IgD-negative memory B cell (primary cell): ENCODE results near the gene SULT1A1. TPM values are rescaled to one million over a fixed set of nuclear protein-coding genes. Genes with fewer than 3 reads are reported as not detected.
"Not testable (repeated sequence)": the region's sequence is repeated elsewhere in the genome, so short reads cannot be mapped to it uniquely, and the experiment has no call there.

Experiments used
- H3K27ac Mint-ChIP-seq, 3 donors: one replicate each; pipeline ENCODE4 v1.8.0; 2020 to 2022; ENCODE audit warnings: mild to moderate bottlenecking in 3 of 3, mixed read lengths in 3 of 3, moderate library complexity in 1 of 3
- H3K27me3 Mint-ChIP-seq: one replicate; pipeline ENCODE4 v1.8.0; 2021; ENCODE audit warnings: mixed read lengths
- H3K36me3 Mint-ChIP-seq: one replicate; pipeline ENCODE4 v1.8.0; 2020; ENCODE audit warnings: mild to moderate bottlenecking, mixed read lengths
- H3K4me1 Mint-ChIP-seq, 3 donors: one replicate each; pipeline ENCODE4 v1.8.0; 2020 to 2022; ENCODE audit warnings: mixed read lengths in 3 of 3, mild to moderate bottlenecking in 1 of 3
- H3K4me3 Mint-ChIP-seq, 4 donors: one replicate each; pipeline ENCODE4 v1.8.0; 2020 to 2022; ENCODE audit warnings: mild to moderate bottlenecking in 4 of 4, mixed read lengths in 4 of 4, moderate library complexity in 3 of 4
- H3K9me3 Mint-ChIP-seq, 3 donors: one replicate each; pipeline ENCODE4 v1.8.0; 2020 to 2021; ENCODE audit warnings: mixed read lengths in 3 of 3, mild to moderate bottlenecking in 1 of 3
- polyA plus RNA-seq: library from polyadenylated mRNA; unstranded; fragments of 300-500 nt; fragmentation: Illumina TruSeq; gene quantifications from one replicate; pipeline ENCODE4 v1.2.3, GENCODE V29; 2021

The SULT1A1 gene
- 8.2 TPM for polyA plus RNA-seq

- H3K9me3 Mint-ChIP-seq = no peaks in the 10 kb centered on the region
- H3K27ac Mint-ChIP-seq = peak within 1 kb of the TSS; percentile 27 to 41 (median 39)
- H3K36me3 Mint-ChIP-seq = no peaks in the 10 kb centered on the region
- H3K4me1 Mint-ChIP-seq = peaks cover 2 to 4% (median 4%) of the 10 kb centered on the region in 3 donors
- peak within 1 kb of the TSS in 3 of 4 donors; percentile 17 to 52 (median 21) for H3K4me3 Mint-ChIP-seq
- H3K27me3 Mint-ChIP-seq = peaks cover 2% of the 10 kb centered on the region
Measured at GRCh38 chr16:28609631-28610594, at the start of gene SULT1A1. Gene SULT1A1 (minus strand): TSS chr16:28610044. CDS start chr16:28608855, 1,189 bp downstream.

DNA sequence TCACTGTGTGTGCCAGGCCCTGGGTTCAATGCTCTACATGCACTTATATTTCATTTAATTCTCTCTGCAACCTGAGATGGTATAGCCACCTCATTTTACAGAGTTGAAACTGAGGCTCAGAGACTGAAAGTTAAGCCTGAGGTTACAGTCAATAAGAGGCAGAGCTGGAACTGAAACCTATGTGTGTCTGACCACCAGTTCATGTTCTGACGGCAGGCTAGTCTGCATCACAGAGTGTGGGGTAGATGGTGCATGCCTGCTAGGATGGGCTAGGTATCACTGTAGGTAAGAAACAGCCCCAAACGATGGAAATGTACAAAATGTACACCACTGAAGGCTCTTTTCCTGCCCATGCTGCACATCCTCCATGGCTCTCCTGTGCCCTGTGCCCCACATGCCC is 30.1 kb upstream of the SULT1A1 start:
- not testable (repeated sequence) for H3K9me3 Mint-ChIP-seq, H3K4me3 Mint-ChIP-seq, H3K36me3 Mint-ChIP-seq, H3K27me3 Mint-ChIP-seq, H3K4me1 Mint-ChIP-seq
- peak overlapping the region; percentile 22 to 93 (median 71) for H3K27ac Mint-ChIP-seq

- H3K27me3 Mint-ChIP-seq, H3K36me3 Mint-ChIP-seq, H3K4me1 Mint-ChIP-seq, H3K4me3 Mint-ChIP-seq, H3K9me3 Mint-ChIP-seq: not testable (repeated sequence)
- H3K27ac Mint-ChIP-seq = peak overlapping the region in 1 of 3 donors; percentile 60
Measured at GRCh38 chr16:28638359-28638758, 28.5 kb upstream of the SULT1A1 start.

DNA sequence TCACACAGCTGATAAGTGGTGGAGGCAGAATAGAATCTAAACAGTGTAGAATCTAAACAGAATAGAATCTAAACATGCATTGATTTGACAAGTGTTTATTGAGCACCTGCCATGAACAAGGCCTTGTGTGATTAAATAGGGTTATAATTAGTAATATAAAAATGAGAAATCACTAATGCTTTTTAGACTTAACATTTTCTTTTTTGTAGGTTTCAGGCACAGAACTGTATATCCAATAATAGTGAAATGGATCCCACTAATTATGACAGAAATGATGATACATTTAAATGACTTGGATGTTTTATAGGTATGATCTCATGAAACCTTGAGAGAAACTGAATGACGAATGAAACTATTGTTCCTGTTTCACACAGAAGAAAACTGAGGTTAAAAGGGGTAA is 27.9 kb upstream of the SULT1A1 start, which contains the start of gene NPIPB8:
Gene NPIPB8 (plus strand): TSS at position 301 of the 400 bp plus-strand sequence. CDS start 296 bp downstream, outside the sequence.
- not testable (repeated sequence) for H3K4me1 Mint-ChIP-seq, H3K4me3 Mint-ChIP-seq, H3K27me3 Mint-ChIP-seq, H3K36me3 Mint-ChIP-seq, H3K9me3 Mint-ChIP-seq
- H3K27ac Mint-ChIP-seq = peak within 1 kb of the TSS in 1 of 3 donors; percentile 60

DNA sequence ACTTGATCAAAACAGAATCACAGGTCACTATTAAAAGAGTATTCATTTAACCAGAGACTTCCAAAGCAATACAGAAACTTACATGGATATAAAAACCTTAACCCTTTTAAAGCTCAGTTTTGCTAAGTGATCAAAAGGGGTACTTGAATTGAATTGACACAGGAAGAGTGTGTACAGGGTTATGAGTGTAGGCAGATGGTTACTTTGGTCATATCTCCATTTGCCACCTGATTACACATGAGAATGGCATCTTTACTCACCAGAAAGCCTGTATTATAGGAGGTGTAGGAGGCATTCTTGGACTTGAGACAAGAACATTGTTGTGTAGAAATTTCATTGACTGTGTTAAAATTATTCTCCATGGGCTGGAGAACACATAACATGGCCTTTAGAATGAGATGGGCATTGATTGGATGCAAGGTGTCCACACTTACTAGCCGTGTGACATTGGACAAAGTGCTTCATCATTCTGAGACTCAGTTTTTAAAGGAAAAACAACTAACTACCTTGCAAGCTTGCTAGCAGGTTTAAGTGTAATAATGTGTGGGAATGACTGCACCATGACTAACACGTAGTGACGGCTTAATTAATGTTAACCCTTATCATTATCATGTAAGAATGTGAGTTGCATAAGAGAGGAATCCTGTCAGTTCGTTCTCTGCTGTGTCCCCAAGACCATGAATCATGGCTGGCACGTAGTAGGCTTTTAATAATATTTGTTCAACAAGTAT is 26.4 kb upstream of the SULT1A1 start:
- not testable (repeated sequence) for H3K36me3 Mint-ChIP-seq, H3K4me1 Mint-ChIP-seq, H3K27me3 Mint-ChIP-seq, H3K4me3 Mint-ChIP-seq, H3K27ac Mint-ChIP-seq, H3K9me3 Mint-ChIP-seq

DNA sequence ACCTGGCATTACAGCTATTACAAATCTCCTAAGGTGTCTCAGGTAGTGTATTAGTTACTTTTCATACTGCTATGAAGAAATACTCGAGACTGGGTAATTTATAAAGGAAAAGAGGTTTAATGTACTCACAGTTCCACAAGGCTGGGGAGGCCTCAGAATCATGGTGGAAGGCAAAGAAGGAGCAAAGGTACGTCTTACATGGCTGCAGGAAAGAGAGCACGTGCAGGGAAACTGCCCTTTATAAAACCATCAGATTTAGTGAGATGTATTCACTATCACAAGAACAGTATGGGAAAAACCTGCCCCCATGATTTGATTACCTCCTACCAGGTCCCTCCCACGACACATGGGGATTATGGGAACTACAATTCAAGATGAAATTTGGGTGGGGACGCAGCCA is 21.1 kb upstream of the SULT1A1 start:
- H3K36me3 Mint-ChIP-seq, H3K9me3 Mint-ChIP-seq, H3K27me3 Mint-ChIP-seq, H3K4me3 Mint-ChIP-seq, H3K27ac Mint-ChIP-seq, H3K4me1 Mint-ChIP-seq: not testable (repeated sequence)

- Mint-ChIP-seq H3K4me1 (peaks cover 0 to 16% (median 4%) of the 10 kb centered on the region in 3 donors), H3K4me3 (peak overlapping the region; percentile 66 to 92 (median 84)), H3K27me3 (peaks cover 4% of the 10 kb centered on the region), H3K36me3 (no peaks in the 10 kb centered on the region), H3K27ac (peak overlapping the region in 2 of 3 donors; percentile 21 to 83), H3K9me3 (peaks cover 0 to 2% (median 0%) of the 10 kb centered on the region in 3 donors)
Measured at GRCh38 chr16:28623172-28623711, 13.4 kb upstream of the SULT1A1 start.

DNA sequence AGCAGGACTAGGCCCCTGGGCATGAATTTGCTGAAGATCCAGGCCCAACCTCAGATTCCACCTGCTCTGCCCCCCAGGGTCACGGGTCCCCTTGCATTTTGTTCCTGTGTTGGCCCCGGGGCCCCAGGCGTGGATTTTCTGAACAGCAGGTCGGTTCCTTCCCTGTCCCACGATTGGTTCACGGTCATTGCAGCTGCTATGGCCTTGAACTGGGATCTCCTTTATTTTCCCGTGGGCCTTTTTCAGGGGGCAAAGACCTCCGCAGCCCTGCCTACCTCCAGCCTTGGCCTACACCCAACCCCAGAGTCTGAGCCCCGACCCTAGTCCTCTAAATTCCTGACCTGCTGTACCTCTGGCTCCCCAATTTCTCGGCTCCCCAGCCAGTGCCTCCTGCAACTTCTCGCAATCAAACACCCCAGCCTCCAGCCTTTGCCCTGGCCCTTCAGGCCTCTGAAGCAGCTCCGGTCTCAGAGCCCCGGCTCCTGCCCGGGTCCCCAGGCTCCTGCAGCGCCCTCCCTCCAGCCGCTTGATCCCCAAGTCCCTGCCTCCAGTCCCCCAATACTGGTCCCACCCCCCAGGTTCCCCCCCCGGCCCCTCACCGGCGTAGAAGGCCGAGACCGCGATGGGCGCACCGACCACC is 12.8 kb upstream of the SULT1A1 start:
- not testable (repeated sequence) for H3K27me3 Mint-ChIP-seq
- Mint-ChIP-seq H3K4me3 (peak overlapping the region; percentile 66 to 92 (median 84)), H3K27ac (peak overlapping the region in 1 of 3 donors; percentile 21)

GRCh38 chr16:28621481-28622155 is 11.8 kb upstream of the SULT1A1 start:
- no peaks in the 10 kb centered on the region for H3K36me3 Mint-ChIP-seq
- peak overlapping the region in 1 of 3 donors; percentile 21 for H3K27ac Mint-ChIP-seq
- peaks cover 4% of the 10 kb centered on the region for H3K27me3 Mint-ChIP-seq
- peaks cover 11 to 27% (median 14%) of the 10 kb centered on the region in 3 donors for H3K4me1 Mint-ChIP-seq
- no peaks in the 10 kb centered on the region for H3K9me3 Mint-ChIP-seq
- peak overlapping the region; percentile 2 to 82 (median 50) for H3K4me3 Mint-ChIP-seq

More for the DNA sequence above, 12.8 kb upstream of the SULT1A1 start:
- H3K4me1 Mint-ChIP-seq = peaks cover 5 to 20% (median 7%) of the 10 kb centered on the region in 3 donors
- not testable (repeated sequence) for H3K36me3 Mint-ChIP-seq, H3K9me3 Mint-ChIP-seq

- Mint-ChIP-seq H3K27ac (peak overlapping the region in 1 of 3 donors; percentile 46), H3K4me1 (peaks cover 15 to 28% (median 18%) of the 10 kb centered on the region in 3 donors)
- not testable (repeated sequence) for H3K9me3 Mint-ChIP-seq, H3K27me3 Mint-ChIP-seq, H3K36me3 Mint-ChIP-seq, H3K4me3 Mint-ChIP-seq
Measured at GRCh38 chr16:28620316-28620715, 10.5 kb upstream of the SULT1A1 start.

- Mint-ChIP-seq H3K4me1 (peaks cover 14 to 24% (median 18%) of the 10 kb centered on the region in 3 donors), H3K27ac (peak overlapping the region in 1 of 3 donors; percentile 21), H3K27me3 (no peaks in the 10 kb centered on the region), H3K36me3 (no peaks in the 10 kb centered on the region), H3K4me3 (peak overlapping the region in 2 of 4 donors; percentile 79 to 83), H3K9me3 (no peaks in the 10 kb centered on the region)
Measured at GRCh38 chr16:28617874-28618273, 8.0 kb upstream of the SULT1A1 start.

GRCh38 chr16:28616636-28617035 is 6.8 kb upstream of the SULT1A1 start:
- Mint-ChIP-seq H3K9me3 (no peaks in the 10 kb centered on the region), H3K36me3 (no peaks in the 10 kb centered on the region)

GRCh38 chr16:28616224-28616577 is 6.4 kb upstream of the SULT1A1 start:
- H3K36me3 Mint-ChIP-seq, H3K27ac Mint-ChIP-seq, H3K27me3 Mint-ChIP-seq, H3K9me3 Mint-ChIP-seq: not testable (repeated sequence)
- Mint-ChIP-seq H3K4me3 (peak overlapping the region in 1 of 4 donors; percentile 57), H3K4me1 (peaks cover 11 to 18% (median 15%) of the 10 kb centered on the region in 3 donors)

More at GRCh38 chr16:28616636-28617035, 6.8 kb upstream of the SULT1A1 start:
- Mint-ChIP-seq H3K4me1 (peaks cover 12 to 18% (median 15%) of the 10 kb centered on the region in 3 donors), H3K4me3 (no peak overlapping the region), H3K27me3 (no peaks in the 10 kb centered on the region), H3K27ac (no peak overlapping the region)
